Astrocyte (in vitro differentiated cells and primary cell): Measurements from ENCODE around the gene MKRN2.

ENCODE experiments used
- EZH2 ChIP-seq: IDR thresholded peaks from 2 replicates; pipeline ENCODE4 v1.6.1; 2012; ENCODE audit warnings: mild to moderate bottlenecking, low read length, inconsistent platforms; ENCODE audit not compliant: insufficient read depth
- TF ChIP-seq, protein P1 (sequence below): IDR thresholded peaks from 2 replicates; pipeline ENCODE4 v1.5.1; 2011; ENCODE audit warnings: low read depth, mild to moderate bottlenecking, inconsistent platforms, low read length, moderate library complexity; ENCODE audit not compliant: insufficient read depth

DNA sequence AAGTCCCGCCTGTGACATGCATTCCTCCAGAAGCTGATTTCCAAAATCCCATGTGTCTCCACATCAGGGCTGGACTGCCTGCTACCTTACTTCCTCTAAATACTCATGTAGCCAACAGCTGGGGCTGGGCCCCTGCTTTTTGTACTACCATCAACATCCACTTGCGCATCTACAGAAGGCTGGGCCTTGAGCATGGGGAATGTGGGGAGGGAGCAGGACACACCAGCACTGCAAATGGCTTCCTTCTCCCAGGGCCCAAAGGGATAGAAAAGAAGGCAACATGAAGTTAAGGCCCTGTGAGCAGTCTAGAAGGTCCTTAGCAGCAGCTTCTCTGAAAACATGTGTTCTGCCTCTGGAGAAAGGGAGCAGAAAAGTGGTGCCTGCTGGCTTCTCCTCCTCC is 27.2 kb downstream of the MKRN2 start:
- TF ChIP-seq, protein P1, sequence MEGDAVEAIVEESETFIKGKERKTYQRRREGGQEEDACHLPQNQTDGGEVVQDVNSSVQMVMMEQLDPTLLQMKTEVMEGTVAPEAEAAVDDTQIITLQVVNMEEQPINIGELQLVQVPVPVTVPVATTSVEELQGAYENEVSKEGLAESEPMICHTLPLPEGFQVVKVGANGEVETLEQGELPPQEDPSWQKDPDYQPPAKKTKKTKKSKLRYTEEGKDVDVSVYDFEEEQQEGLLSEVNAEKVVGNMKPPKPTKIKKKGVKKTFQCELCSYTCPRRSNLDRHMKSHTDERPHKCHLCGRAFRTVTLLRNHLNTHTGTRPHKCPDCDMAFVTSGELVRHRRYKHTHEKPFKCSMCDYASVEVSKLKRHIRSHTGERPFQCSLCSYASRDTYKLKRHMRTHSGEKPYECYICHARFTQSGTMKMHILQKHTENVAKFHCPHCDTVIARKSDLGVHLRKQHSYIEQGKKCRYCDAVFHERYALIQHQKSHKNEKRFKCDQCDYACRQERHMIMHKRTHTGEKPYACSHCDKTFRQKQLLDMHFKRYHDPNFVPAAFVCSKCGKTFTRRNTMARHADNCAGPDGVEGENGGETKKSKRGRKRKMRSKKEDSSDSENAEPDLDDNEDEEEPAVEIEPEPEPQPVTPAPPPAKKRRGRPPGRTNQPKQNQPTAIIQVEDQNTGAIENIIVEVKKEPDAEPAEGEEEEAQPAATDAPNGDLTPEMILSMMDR, result no peak
- no peak for TF ChIP-seq EZH2
